ENCODE measurements around the gene PMVK. TPM values are rescaled to one million over a fixed set of nuclear protein-coding genes. Genes with fewer than 3 reads are reported as not detected.

PMVK gene
- total RNA-seq, 1 experiment from 2014 or later: 26.3 TPM

DNA sequence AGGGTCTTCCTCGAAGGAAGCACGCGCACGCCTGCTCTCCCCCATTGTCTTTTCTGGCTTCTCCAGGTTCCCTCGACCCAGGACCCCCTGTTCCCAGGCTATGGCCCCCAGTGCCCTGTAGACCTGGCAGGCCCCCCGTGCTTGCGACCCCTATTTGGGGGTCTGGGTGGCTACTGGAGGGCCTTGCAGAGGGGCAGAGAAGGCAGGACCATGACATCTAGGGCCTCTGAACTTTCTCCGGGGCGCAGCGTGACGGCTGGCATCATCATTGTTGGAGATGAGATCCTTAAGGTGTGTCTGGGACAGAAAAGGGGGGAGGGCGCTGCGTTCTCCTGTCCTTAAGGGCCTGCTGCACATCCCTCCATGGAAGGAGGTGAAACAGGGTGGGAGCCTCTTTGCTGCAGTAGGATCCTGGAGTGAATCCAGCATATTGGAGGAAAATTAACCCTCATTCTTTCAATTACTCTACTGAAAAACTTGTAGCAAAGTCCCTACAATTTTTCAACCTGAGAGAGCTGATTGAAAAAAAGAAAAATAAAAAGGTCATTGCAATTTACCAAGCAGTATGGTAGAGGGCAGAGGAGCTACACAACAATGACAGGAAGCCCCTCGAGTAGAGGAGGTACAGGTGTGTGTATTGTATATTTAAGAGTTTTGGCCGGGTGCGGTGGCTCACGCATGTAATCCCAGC is 47.4 kb upstream of the PMVK start:
- H3K27ac ChIP-seq (ENCODE audit: insufficient read length, low read depth, low read length): no peak overlapping the region
- H4K20me1 ChIP-seq (ENCODE audit: control insufficient read depth, insufficient read depth, insufficient read length): no peaks in the 10 kb centered on the region
- no peak overlapping the region for H3K23ac ChIP-seq (ENCODE audit: insufficient read length, low read depth, low read length)
- no peak overlapping the region for H2AFZ ChIP-seq (ENCODE audit: low read length)
- no peak overlapping the region for H2BK20ac ChIP-seq (ENCODE audit: low read depth, low read length, poor library complexity, severe bottlenecking)
- H3K9ac ChIP-seq (ENCODE audit: extremely low read depth, insufficient read length, low read length): peak overlapping the region; percentile 97
- peaks cover 39 to 63% (median 52%) of the 10 kb centered on the region in 3 experiments for H3K36me3 Mint-ChIP-seq (ENCODE audit: insufficient read depth in 1 of 3, low read depth in 3 of 3)
- peak overlapping the region; percentile 52 for H3K14ac ChIP-seq (ENCODE audit: insufficient read depth, low read length)
- H3K9me3 ChIP-seq (ENCODE audit: control insufficient read depth, low read depth, low read length): no peaks in the 10 kb centered on the region
- peak overlapping the region; percentile 41 for H3K18ac ChIP-seq (ENCODE audit: insufficient read length, low read depth, low read length)
- no peak overlapping the region for H3T11ph ChIP-seq (ENCODE audit: low read length)
- H3K4me1 Mint-ChIP-seq: peaks cover 8 to 9% of the 10 kb centered on the region in 2 experiments; a peak in 3 of 4 replicates
- H4K91ac ChIP-seq (ENCODE audit: insufficient read length, low read depth, low read length): no peak overlapping the region
- no peak overlapping the region for H2BK15ac ChIP-seq (ENCODE audit: low read depth, low read length)
- no peak overlapping the region for H4K5ac ChIP-seq (ENCODE audit: insufficient read length, low read depth, low read length)
- peaks cover 8% of the 10 kb centered on the region for H3K23me2 ChIP-seq (ENCODE audit: insufficient read length, low read depth, low read length, poor library complexity, severe bottlenecking)
- no peaks in the 10 kb centered on the region for H3K4me1 ChIP-seq (ENCODE audit: insufficient read depth, low read length)
- peak overlapping the region; percentile 86 for H3K4me2 ChIP-seq (ENCODE audit: insufficient read depth, insufficient read length, low read length)
- no peak overlapping the region for H3K4me3 Mint-ChIP-seq
- H3K27me3 ChIP-seq (ENCODE audit: insufficient read depth, low read length): no peaks in the 10 kb centered on the region
- no peak overlapping the region for H3K4ac ChIP-seq (ENCODE audit: low read depth, low read length)
- no peaks in the 10 kb centered on the region for H3K27me3 Mint-ChIP-seq (ENCODE audit: low read depth)
- H2BK120ac ChIP-seq (ENCODE audit: low read depth, low read length, poor library complexity, severe bottlenecking): no peak overlapping the region
- no peak overlapping the region for H4K8ac ChIP-seq (replicated peaks; ENCODE audit: insufficient read length, low read depth, low read length)
- H3K79me1 ChIP-seq (ENCODE audit: insufficient read depth, low read depth, low read length, poor library complexity, severe bottlenecking): peaks cover 2% of the 10 kb centered on the region
- no peak overlapping the region for H3K27ac Mint-ChIP-seq
- no peak overlapping the region for H2BK12ac ChIP-seq (ENCODE audit: insufficient read length, low read depth, low read length)
- H3K9me3 Mint-ChIP-seq: no peaks in the 10 kb centered on the region
- no peak overlapping the region for H2AK5ac ChIP-seq (ENCODE audit: insufficient read length, low read length)
- no peak overlapping the region for H3K56ac ChIP-seq (ENCODE audit: insufficient read length, low read depth, low read length)
- H2BK5ac ChIP-seq (ENCODE audit: insufficient read length, low read length): no peak overlapping the region
- peaks cover 9% of the 10 kb centered on the region; the same call in 1 of the 2 replicates for H3K79me2 ChIP-seq (ENCODE audit: insufficient read depth, low read length)
- no peak for DNase-seq
- TF ChIP-seq, protein P1, sequence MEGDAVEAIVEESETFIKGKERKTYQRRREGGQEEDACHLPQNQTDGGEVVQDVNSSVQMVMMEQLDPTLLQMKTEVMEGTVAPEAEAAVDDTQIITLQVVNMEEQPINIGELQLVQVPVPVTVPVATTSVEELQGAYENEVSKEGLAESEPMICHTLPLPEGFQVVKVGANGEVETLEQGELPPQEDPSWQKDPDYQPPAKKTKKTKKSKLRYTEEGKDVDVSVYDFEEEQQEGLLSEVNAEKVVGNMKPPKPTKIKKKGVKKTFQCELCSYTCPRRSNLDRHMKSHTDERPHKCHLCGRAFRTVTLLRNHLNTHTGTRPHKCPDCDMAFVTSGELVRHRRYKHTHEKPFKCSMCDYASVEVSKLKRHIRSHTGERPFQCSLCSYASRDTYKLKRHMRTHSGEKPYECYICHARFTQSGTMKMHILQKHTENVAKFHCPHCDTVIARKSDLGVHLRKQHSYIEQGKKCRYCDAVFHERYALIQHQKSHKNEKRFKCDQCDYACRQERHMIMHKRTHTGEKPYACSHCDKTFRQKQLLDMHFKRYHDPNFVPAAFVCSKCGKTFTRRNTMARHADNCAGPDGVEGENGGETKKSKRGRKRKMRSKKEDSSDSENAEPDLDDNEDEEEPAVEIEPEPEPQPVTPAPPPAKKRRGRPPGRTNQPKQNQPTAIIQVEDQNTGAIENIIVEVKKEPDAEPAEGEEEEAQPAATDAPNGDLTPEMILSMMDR (conservative IDR thresholded peaks at IDR 0.05): no peak
- no CpG with 5 or more reads among the region's 17 CpGs for whole genome bisulfite sequencing (ENCODE audit: extremely low coverage, insufficient read length, low lambda C conversion rate)

All from H9 (cell line).